Stimulated activated CD4-positive, alpha-beta T cell treated with anti-CD3 and anti-CD28 coated beads, TNF-alpha, amount 100 ng/mL, for 1 hour (primary cell): Measurements from ENCODE around the gene TWIST2.

Experiments used
- DNase-seq, 3 donors: peaks; one replicate each; pipeline ENCODE4 v3.0.0-alpha.2; 2020; ENCODE audit warnings: low read depth in 3 of 3, low spot score in 1 of 3

Gene TWIST2

DNA sequence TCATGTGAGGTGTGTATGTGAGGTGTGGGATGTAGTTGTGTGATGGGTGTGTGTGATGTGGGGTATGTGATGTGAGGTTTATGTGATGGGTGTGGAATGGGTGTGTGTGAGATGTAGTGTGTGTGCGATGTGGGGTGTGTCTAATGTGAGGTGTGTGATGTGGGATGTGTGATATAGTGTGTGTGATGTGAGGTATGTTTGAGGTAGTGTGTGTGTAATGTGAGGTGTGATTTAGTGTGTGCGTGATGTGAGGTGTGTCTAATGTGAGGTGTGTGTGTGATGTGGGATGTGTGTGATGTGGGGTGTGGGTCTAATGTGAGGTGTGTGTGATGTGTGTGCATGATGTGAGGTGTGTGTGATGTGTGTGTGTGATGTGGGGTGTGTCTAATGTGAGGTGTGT, 55.3 kb downstream of the TWIST2 start:
- no peak for DNase-seq

DNA sequence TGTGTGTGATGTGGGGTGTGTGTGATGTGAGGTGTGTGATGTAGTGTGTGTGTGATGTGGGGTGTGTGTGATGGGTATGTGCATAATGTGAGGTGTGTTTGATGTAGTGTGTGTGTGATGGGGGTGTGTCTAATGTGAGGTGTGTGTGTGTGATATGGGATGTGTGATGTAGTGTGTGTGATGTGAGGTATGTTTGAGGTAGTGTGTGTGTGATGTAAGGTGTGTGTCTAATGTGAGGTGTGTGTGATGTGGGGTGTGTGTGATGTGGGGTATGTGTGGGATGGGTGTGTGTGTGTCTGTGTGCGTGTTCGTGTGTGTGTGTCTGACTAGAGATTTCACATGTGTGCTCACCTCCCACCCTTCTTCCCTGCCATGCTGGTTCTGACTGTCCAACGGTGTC, 56.3 kb downstream of the TWIST2 start:
- DNase-seq, result no peak

DNA sequence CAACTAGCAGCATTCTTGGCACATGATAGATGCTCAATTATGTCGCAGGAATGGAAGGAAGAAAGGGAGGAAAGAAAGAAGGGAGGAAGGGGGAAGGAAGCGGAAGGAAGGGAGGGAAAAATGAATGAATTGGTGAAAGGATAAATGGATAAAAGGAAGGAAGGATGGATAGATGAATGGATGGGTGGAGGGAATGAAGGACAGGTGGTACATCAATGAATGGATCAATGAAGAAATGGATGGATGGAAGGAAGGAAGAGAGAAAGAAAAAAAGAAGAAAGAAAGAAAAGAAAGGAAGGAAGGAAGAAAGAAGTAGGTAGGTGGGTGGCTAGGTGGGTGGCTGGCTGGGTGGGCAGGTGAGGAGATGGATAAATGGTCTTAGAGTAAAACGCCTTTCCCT, 56.8 kb downstream of the TWIST2 start:
- DNase-seq, result no peak

DNA sequence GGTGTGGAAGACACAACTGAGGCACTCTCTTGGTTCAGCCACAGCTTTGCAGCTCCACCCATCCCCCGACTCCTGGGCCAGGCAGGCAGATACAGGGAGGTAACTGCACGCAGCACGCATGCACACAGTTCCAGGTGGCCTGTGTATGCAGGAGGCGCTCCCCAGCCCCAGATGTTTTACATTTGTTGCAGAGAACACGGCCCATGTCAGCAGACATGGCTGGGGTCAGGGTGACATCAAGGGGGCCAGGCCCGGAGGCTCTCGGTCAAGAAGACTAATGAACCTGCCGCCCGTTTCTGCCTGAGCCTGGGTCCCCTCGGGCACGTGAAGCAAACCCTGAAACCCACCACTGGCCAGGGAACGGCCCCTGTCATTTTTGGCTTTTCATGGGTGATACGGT, 57.3 kb downstream of the TWIST2 start:
- DNase-seq, result no peak

DNA sequence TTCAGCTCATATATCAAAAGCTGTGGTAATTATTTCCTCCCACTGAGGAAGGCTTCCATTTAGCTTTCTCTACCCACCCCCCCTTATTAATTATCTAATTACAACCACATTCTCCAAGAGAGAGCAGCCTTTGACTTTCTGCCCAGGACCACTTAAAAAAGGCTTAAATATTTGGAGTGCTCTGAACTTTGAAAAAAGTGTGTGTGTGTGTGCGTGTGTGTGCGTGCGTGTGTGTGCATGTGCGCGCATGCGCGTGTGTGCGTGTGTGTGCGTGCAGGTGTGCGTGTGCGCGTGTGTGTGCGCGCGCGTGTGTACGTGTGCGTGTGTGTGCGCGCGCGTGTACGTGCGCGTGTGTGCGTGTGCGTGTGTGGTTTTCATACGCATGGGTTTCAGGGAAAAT, 57.8 kb downstream of the TWIST2 start:
- no peak for DNase-seq

DNA sequence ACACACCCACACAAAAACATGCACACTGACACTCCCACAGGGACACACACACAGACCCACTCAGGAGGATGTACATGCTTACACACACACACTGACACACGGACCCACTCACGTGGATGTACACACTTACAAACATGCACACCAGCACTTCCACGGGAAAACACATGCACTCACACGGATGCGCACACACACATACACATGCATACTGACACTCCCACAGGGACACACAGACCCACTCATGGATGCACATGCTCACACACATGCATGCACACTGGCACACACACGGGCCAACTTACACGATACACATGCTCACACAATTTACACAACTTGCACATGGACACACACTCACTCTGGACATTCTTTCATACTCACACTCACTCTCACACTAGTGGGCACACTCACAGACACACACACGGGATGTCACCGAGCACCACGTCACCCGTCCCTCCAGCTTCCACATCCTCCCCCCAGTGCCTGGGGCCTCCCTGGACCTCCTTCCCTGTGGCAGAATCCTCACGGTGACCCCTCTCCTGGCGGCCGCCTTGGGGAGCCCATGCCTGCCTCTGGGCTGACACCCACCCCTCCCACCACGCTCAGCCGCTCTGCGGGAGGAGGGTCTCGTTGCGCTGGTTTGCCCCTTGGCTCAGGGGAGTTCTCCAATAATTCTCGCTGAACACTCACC, 58.5 kb downstream of the TWIST2 start:
- no peak for DNase-seq

DNA sequence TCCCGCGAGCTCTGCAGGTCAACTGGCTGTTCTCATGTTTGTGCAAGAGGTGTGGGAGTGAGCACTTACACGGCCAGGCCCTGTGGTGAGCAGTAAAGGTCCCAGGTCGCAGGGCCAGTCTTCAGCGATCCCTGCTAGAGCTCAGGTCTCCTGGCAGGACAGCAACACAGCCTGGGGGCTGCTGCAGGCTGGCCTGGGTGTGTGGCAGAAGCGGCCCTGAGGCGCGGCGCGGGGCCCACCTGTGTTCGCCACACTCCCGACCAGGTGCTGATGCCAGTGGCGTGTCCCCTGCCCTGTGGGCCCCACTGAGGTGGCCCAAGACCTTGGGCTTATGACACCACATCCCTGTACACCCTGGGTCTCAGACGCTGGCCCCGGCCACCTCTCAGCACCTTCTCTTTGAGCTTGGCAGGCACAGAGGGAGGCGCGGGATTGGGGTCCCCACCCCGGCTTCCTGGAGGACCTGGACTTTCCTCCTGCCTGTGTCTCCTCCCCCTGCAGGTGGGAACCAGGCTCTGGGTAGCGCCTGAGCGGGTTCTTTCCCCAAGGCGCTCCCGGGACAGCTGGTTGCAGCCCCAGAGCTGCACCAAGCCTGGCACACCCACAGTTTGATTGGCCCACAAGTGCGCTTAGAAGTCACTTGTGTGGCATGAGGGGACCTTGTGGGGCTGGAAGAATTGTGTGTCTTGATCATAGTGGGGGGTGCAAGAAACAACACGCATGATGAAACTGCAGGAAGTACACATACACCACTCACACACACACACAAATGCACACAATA, 59.2 kb downstream of the TWIST2 start:
- DNase-seq, result no peak

DNA sequence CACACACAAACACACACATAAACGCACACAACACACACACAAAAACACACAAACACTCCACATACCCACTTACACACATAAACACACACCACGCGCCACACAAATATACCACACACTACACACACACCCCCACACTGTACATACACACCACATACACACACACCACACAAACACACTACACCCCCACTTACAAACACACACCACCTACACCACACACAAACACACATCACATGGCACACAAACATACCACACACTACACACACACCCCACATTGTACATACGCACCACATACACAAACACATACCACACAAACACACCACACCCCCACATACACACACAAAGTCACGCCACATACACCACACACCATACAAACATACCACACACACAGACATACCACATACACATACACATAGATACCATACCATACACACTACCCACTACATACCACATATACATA, 59.9 kb downstream of the TWIST2 start:
- DNase-seq, result no peak

DNA sequence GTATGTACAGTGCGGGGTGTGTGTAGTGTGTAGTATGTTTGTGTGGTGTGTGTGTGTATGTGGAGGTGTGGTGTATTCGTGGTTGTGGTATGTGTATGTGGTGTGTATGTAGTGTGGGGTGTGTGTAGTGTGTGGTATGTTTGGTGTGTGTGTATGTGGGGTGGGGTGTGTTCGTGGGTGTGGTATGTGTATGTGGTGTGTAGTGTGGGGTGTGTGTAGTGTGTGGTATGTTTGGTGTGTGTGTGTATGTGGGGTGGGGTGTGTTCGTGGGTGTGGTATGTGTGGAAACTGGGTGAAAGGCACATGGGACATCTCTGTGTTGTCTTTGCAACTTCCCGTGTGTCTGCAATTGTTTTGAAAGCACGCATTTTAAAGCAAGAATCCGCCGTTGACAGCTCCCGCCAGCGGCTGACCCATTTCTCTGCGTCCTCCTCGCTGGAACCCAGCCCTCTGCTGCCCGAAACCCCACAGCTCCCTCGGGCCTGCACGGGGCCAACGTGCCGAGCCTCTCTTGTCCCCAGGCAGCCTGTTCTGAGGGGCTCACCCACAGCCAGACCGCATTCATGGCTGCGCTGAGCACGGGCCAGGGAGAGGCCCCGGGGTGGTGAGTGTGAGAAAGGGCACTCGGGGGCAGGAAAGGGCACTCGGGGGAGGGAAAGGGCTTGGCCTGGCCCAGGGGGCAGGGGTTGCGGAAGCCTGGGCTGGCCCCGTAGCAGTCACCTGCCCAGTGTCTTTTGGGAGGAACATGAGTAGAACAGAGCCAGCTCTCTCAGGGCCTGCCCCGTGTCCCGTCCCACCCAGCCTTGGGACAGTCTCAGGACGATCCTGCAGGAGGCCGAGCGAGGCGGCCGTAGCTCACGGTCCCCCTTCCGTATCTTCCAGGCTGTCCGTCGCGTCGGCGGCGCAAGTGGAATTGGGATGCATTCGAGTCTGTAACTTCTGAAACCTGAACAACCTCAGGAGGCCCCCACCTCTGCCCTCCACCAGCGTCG, 61.4 kb downstream of the TWIST2 start:
- DNase-seq, result no peak

DNA sequence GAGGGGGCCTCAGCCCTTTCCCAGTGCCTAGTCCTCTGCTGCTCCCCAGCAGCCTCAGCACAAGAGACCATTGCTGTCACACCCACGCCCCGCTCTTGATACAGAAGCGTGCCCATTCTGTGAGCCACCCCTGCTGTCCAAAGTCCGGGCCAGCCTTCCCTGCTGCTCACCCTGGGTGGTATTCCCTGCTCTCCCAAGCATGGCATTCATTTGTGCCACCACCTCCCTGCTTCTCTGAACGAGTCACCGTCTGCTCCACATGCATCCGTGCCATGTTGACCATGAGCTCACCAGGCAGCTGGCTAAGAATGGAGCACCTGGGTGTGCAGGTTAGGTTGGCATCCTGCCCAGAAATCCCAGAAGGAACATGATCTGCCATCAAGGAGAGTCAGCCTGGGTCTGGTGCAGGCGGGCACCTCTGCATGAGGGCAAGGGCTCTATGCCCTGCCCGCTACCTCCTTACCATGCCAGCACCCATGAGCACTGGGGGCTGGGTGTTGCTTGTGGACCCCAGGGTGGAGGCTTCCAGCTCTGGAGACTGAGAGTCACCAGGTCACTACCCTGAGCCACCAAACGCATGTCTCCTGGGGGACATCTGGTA, 63.0 kb downstream of the TWIST2 start:
- DNase-seq, result no peak

DNA sequence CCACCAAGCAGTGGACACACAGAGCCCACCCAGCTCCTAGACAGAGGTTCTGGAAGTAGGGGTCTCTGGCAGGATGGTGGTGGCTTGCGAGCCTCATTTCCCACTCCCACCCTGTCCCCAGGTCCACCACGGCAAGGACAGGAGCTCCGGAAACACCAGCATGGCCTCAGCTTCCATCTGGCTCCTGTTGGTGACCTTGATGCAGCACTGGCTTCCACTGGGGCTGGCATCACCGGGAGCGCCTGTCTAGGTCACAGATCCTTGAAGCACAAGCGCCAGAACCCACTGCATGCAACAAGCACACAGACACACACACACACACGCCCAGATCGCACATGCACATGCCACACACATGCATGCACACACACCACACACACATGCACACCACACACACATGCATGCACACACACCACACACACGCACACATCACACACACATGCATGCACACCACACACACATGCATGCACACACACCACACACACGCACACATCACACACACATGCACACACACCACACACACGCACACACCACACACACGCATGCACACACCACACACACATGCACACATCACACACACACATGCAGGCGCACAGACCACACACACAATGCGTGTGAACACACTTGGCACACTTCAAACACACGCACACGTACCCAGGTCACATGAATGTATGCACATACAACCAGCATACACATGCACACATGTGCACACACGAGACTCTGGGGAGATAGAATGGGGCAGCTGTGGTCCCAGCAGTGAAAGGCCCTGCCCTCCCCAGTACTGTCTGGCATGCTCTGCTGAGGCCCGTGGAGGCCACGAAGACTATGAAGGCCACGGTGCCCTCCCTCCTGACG, 63.7 kb downstream of the TWIST2 start:
- DNase-seq, result no peak

DNA sequence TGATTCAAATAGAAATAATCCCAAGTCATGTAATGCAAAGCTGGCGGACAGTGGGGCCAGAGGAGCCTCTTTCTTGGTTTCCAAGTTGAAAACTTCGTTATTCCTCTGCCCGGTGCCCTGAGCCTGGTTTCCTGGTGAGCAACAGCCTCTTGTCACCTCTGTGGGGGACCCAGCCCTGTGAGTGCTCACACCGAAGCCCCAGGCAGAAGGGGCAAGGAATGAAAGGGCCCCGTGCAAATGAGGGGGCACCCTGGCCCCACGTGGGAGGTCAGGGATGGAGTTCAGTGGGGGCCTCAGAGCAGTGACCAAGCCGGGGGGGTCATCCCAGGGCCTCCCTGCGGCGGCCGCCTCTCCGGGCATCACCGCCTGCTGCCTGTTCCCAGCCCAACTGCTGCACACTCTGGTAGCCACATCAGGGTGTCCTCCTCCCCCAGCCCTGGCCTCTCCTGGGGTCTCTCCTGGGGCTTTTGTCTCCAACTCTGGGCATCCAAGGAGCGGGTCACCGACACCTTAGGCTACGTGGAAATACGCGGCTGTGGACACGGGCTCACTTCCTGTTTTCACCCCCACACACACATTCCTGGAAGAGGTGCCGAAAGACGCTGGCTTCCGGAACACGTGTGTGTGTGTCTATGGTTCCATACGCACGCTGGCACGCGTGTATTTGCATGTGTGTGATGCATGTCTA, 64.5 kb downstream of the TWIST2 start:
- no peak for DNase-seq

DNA sequence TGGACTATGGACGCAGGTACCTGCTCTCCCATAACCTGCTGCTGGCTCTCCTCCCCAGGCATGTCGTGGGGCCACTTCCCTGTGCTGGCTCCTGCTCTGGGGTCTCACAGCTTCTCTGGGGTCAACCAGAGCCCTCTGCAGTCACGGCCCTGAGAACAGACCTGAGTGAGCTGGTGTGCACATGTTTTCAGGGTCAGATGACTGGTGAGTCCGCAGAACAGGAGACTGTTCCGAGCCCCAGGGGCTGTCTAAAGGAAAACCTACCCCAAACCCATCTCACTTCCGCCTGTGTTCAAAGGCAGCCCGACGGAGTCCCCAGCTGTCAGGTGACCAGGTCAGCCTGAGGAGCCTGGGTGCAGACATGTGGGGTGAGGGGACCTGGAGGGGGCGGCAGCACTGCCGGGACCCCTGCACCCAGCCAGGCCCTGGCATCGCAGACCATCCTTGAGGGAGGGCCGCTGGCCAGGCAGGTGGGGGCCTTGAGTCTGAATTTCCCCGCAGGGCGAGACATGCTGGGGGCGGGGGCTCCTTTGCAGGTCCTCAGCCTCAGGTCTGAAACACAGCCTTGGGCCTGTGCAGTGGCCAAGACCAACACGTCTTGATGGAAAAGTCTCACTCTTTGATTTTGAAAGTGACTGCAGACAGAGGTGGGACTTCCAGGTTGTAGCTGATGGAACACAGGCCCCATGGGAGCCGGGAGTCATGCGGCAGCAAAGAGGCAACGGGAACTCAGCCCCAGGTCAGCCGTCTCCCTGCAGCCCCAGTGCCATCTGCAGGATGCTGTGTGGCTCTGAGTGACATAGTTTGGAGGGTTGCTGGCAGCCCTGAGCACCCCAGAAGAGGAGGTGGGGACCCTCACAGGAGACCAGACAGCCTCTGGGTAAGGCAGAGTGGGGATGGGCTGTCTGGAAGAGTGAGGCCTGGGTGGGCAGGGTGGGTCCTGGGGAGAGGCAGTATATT, 65.3 kb downstream of the TWIST2 start:
- DNase-seq, result no peak

DNA sequence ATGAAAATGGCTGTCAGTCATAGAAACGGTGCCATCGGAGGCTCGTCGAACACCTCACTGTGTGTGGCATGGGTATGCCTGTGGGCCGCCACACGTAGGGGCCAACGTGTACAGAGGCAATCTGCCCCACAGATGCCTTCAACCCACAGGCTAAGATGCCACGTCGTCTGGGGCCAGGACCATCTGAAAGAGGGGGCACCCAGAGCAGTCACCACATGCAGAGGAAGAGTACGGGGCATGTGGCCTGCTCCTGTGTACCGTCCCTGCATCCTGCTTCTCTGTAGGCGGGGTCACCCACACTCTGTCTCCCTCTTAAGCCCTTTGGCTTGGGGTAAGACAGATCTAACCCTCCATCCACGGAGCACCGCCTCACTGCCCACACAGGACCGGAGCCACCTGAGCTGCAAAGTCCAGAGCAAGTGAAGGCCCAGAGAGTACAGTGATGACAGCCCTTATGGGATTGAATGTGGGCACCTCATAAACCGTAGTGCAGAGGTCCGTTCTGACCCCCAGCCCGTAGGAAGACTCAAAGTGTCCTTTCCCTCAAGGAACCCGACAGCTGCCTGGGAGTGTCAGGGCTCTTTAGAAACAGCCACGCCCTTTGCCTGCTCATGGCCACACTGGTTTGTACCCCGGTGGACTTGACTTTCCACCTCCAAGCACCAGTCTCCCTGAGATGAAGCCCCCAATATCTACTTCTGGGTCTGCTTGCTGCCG, 66.2 kb downstream of the TWIST2 start:
- no peak for DNase-seq

DNA sequence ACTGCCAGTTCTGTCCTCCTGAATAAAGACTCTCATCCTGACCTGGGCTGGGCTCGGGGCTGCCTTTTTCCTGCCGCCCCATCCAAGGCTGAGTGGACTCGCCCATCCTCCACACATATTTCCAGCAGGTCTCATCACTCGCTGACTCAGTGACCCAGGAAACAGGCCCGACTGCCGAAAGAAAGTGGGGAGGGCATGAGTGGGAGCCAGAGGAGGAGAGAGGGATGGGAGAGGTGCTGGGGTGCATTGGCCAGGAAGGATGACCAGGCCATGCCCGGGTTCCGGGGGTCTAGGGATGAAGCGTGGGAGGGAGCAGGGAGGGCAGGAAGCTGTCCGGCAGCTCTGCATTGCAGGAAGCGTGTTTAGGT, 66.7 kb downstream of the TWIST2 start:
- no peak for DNase-seq

DNA sequence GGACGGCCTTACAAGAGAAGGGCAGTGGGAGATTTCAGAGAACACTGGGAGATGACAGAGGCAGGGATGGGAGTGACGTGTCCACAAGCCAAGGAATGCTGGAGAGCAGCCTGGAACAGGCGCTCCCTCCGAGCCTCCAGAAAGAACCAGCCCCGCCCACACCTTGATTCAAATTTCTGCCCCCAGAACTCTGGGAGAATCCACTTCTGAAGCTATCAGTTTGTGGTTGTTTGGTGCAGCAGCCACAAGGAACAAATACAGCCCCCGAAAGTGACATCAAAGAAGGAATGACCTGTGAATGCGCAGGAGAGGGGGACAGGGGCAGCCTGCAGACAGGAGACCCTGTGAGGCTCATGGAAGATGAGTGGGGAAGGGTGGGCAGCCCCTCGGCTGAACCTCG, 67.3 kb downstream of the TWIST2 start:
- no peak for DNase-seq

DNA sequence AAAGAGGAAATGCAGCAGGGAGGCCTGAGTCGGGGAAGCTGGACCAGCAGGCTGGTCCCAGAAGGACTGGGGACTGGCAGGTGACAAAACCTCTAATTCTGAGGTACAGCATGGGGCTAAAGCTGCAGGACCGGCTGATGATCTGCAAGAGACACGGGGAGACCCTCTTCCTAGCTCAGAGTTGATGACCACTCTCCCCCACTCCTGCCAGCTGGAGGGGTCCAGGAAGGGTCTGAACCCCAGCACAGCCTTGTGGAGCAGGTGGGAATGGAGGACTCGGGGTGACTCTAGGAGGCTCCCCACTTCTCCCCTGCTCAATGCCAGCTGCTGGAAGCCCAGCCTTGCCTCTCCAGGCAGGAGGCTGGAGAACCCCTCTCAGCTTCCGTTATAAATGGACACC, 67.7 kb downstream of the TWIST2 start:
- DNase-seq, result no peak
